T-cell (primary cell): ENCODE data around the gene FCER1G. TPM values are rescaled to one million over a fixed set of nuclear protein-coding genes. Genes with fewer than 3 reads are reported as not detected.

ENCODE experiments used
- ATAC-seq, 4 experiments: fragments of 200-7000 bp in 3 of 4; fragments of 150-1000 bp in 1 of 4; cut with Tn5 transposase; replicated peaks in 1 of 4; 1 replicate in 3 of 4; 2 replicates in 1 of 4; pipeline ENCODE4 v1.10.0; 2021; ENCODE audit warnings: moderate library complexity in 3 of 4, mild to moderate bottlenecking in 2 of 4, moderate number of reproducible peaks in 1 of 4
- CTCF ChIA-PET, 2 donors: fragments of 300-600 bp; sonication (Branson Sonifier 250); formaldehyde crosslinking; loops; one replicate each; lab custom pipeline; 2022; ENCODE audit warnings: antibody characterized with exemption in 2 of 2; lab: Charles Lee
- POLR2A ChIA-PET, 2 donors: fragments of 300-600 bp; sonication (Branson Sonifier 250); formaldehyde crosslinking; loops; one replicate each; lab custom pipeline; 2022; ENCODE audit warnings: antibody characterized with exemption in 2 of 2; lab: Charles Lee
- DNase-seq, 35 experiments: peaks; one replicate each; pipeline versions ENCODE4 v3.0.0 to v3.0.0-alpha.2; 2013 to 2023
- H3K27ac ChIP-seq: one replicate; pipeline ENCODE4 v1.5.1; 2013; ENCODE audit warnings: low read length
- H3K27me3 ChIP-seq, 2 experiments: replicated peaks in 1 of 2; 1 replicate in 1 of 2; 2 replicates in 1 of 2; pipeline versions ENCODE4 v1.6.1 to v1.7.0; 2013; ENCODE audit warnings: low read length in 1 of 2, mixed read lengths in 1 of 2; ENCODE audit not compliant: control insufficient read depth in 2 of 2, insufficient read depth in 2 of 2; ENCODE audit errors: extremely low read depth in 1 of 2
- H3K36me3 ChIP-seq, 2 donors: 1 replicate in 1 of 2; 2 replicates in 1 of 2; pipeline versions ENCODE4 v1.6.1 to v1.7.0; 2013; ENCODE audit warnings: low read length in 1 of 2; ENCODE audit not compliant: control insufficient read depth in 2 of 2, insufficient read depth in 1 of 2; ENCODE audit errors: extremely low read depth in 1 of 2
- H3K4me1 ChIP-seq, 2 experiments: 1 replicate in 1 of 2; 2 replicates in 1 of 2; pipeline versions ENCODE4 v1.6.1 to v1.7.0; 2013; ENCODE audit warnings: low read length in 2 of 2, mixed read lengths in 1 of 2; ENCODE audit not compliant: insufficient read depth in 2 of 2, control insufficient read depth in 1 of 2; ENCODE audit errors: extremely low read depth in 1 of 2
- H3K4me3 ChIP-seq, 2 donors: 1 replicate in 1 of 2; 2 replicates in 1 of 2; pipeline versions ENCODE4 v1.5.1 to v1.7.0; 2013; ENCODE audit warnings: mild to moderate bottlenecking in 2 of 2, low read length in 1 of 2, moderate library complexity in 1 of 2; ENCODE audit not compliant: control insufficient read depth in 1 of 2; ENCODE audit errors: extremely low read depth in 1 of 2
- H3K9me3 ChIP-seq: 2 replicates; pipeline ENCODE4 v1.7.0; 2013
- H3K27ac Mint-ChIP-seq, 2 donors: one replicate each; pipeline ENCODE4 v1.8.0; 2020 to 2021; ENCODE audit warnings: mild to moderate bottlenecking in 2 of 2, mixed read lengths in 2 of 2
- H3K27me3 Mint-ChIP-seq, 2 donors: one replicate each; pipeline ENCODE4 v1.8.0; 2021 to 2022; ENCODE audit warnings: mixed read lengths in 2 of 2
- H3K36me3 Mint-ChIP-seq: one replicate; pipeline ENCODE4 v1.8.0; 2021; ENCODE audit warnings: mixed read lengths
- H3K4me1 Mint-ChIP-seq, 3 donors: one replicate each; pipeline ENCODE4 v1.8.0; 2020 to 2022; ENCODE audit warnings: mixed read lengths in 3 of 3, mild to moderate bottlenecking in 1 of 3
- H3K4me3 Mint-ChIP-seq, 3 donors: one replicate each; pipeline ENCODE4 v1.8.0; 2020 to 2022; ENCODE audit warnings: mild to moderate bottlenecking in 3 of 3, mixed read lengths in 3 of 3, moderate library complexity in 3 of 3
- H3K9me3 Mint-ChIP-seq, 3 donors: one replicate each; pipeline ENCODE4 v1.8.0; 2020 to 2022; ENCODE audit warnings: mixed read lengths in 3 of 3
- WGBS: methylation state at CpG from one replicate; pipeline ENCODE4 v1.1.5; 2013; ENCODE audit warnings: missing lambda C conversion rate; ENCODE audit not compliant: insufficient coverage; 5-methylcytosine and 5-hydroxymethylcytosine counted together
- total RNA-seq, 35 experiments: library from RNA in 6 of 35; stranded (reverse) in 6 of 35; fragments of 120-200 nt in 1 of 35; gene quantifications; one replicate each; pipeline versions ENCODE4 v1.2.1 to v1.2.4 and lab custom pipeline; 2013 to 2026

The FCER1G gene
- total RNA-seq (1 to 10 TPM; 2.5 to 5.2 (median 3.5) TPM), total RNA-seq (lab: John Stamatoyannopoulos, UW) (0.08 to 16.6 (median 1.1) reads per million in 29 experiments)
- 3.1 TPM for total RNA-seq (2013)

GRCh38 chr1:161215076-161215475 is at the start of gene FCER1G:
TSS of gene FCER1G (plus strand) at chr1:161215295. CDS start at chr1:161215322, 27 bp downstream.
- ATAC-seq, result no peak
- H3K27me3 Mint-ChIP-seq, result no peaks in the 10 kb centered on the region
- Histone ChIP-seq H3K27me3 (no peaks in the 10 kb centered on the region), H3K9me3 (no peaks in the 10 kb centered on the region), H3K27ac (no peak within 1 kb of the TSS), H3K4me3 (peak within 1 kb of the TSS in 1 of 2 donors; percentile 46), H3K36me3 (peaks cover 6 to 45% of the 10 kb centered on the region in 2 donors), H3K4me1 (peaks cover 20 to 30% of the 10 kb centered on the region in 2 experiments)
- ChIA-PET POLR2A (no interaction called here), CTCF (no interaction called here)
- 27% methylated on average over 5 of the region's 10 CpGs for WGBS
- no peaks in the 10 kb centered on the region for H3K9me3 Mint-ChIP-seq
- peaks cover 44 to 52% (median 47%) of the 10 kb centered on the region in 3 donors for H3K4me1 Mint-ChIP-seq
- H3K27ac Mint-ChIP-seq, result peak within 1 kb of the TSS; percentile 75 to 86
- peaks cover 42% of the 10 kb centered on the region for H3K36me3 Mint-ChIP-seq
- no peak for DNase-seq
- H3K4me3 Mint-ChIP-seq, result peak within 1 kb of the TSS; percentile 34 to 70 (median 36)

GRCh38 chr1:161165742-161166668 is 49.1 kb upstream of the FCER1G start, which contains the start of gene PPOX:
TSS of gene PPOX (plus strand) at chr1:161166426. CDS start at chr1:161166848, 422 bp downstream.
- Mint-ChIP-seq H3K36me3 (peaks cover 10% of the 10 kb centered on the region), H3K4me3 (peak within 1 kb of the TSS; percentile 72 to 88 (median 87)), H3K27me3 (no peaks in the 10 kb centered on the region), H3K9me3 (no peaks in the 10 kb centered on the region), H3K4me1 (peaks cover 51 to 61% (median 61%) of the 10 kb centered on the region in 3 donors), H3K27ac (peak within 1 kb of the TSS; percentile 96 to 99)
- ChIA-PET POLR2A (interaction anchor here (0.5 to 2.2 kb wide), 19 partner anchors 9 to 897 kb away, joined by 3 to 18 read pairs (median 4); partner anchors contain the start of genes B4GALT3 (in 2 of the 2), UFC1 (in 2 of the 2), NDUFS2 (in 1 of the 2) and USF1 (in 1 of the 2)), CTCF (interaction anchor here (0.6 to 2.4 kb wide), 20 partner anchors 8 to 583 kb away, joined by 3 to 29 read pairs (median 4); partner anchors contain the start of genes DEDD (in 2 of the 2), B4GALT3 (in 1 of the 2), DUSP12 (in 1 of the 2) and F11R (in 1 of the 2))
- DNase-seq (peak; percentile 73 to 96 (median 91)), ATAC-seq (peak; percentile 91 to 95 (median 94))
- Histone ChIP-seq H3K27ac (peak within 1 kb of the TSS; percentile 97), H3K9me3 (no peaks in the 10 kb centered on the region), H3K4me1 (peaks cover 7 to 39% of the 10 kb centered on the region in 2 experiments), H3K36me3 (peaks cover 16 to 45% of the 10 kb centered on the region in 2 donors), H3K4me3 (peak within 1 kb of the TSS; percentile 87 to 88), H3K27me3 (no peaks in the 10 kb centered on the region)
- WGBS, result under 1% methylated on average over 53 of the region's 54 CpGs

GRCh38 chr1:161166669-161167548 is 48.2 kb upstream of the FCER1G start:
- Histone ChIP-seq H3K36me3 (peaks cover 24 to 52% of the 10 kb centered on the region in 2 donors), H3K27me3 (no peaks in the 10 kb centered on the region), H3K4me1 (peaks cover 7 to 31% of the 10 kb centered on the region in 2 experiments), H3K9me3 (no peaks in the 10 kb centered on the region), H3K27ac (peak overlapping the region; percentile 97), H3K4me3 (peak overlapping the region; percentile 87 to 88)
- ChIA-PET CTCF (interaction anchor here (0.7 to 2.4 kb wide), 10 partner anchors 10 to 121 kb away, joined by 3 to 29 read pairs (median 8); partner anchors contain the start of genes DEDD (in 2 of the 2), B4GALT3 (in 1 of the 2), NIT1 (in 1 of the 2) and PFDN2 (in 1 of the 2)), POLR2A (interaction anchor here (0.5 to 2.2 kb wide), 11 partner anchors 9 to 172 kb away, joined by 3 to 18 read pairs (median 7); partner anchors contain the start of genes B4GALT3 (in 1 of the 2) and UFC1 (in 1 of the 2))
- Mint-ChIP-seq H3K27me3 (no peaks in the 10 kb centered on the region), H3K36me3 (peaks cover 18% of the 10 kb centered on the region), H3K4me1 (peaks cover 49 to 53% (median 52%) of the 10 kb centered on the region in 3 donors), H3K4me3 (peak overlapping the region; percentile 72 to 88 (median 87)), H3K27ac (peak overlapping the region; percentile 96 to 99), H3K9me3 (no peaks in the 10 kb centered on the region)
- ATAC-seq (no peak), DNase-seq (no peak)
- 12% methylated on average over 31 of the region's 33 CpGs for WGBS

- H3K27ac ChIP-seq, result no peak overlapping the region
- peaks cover 7 to 32% of the 10 kb centered on the region in 2 experiments for H3K4me1 ChIP-seq
- 95% methylated on average over 8 of the region's 9 CpGs for WGBS
- H3K9me3 ChIP-seq, result no peaks in the 10 kb centered on the region
- ChIA-PET CTCF (no interaction called here), POLR2A (interaction anchor here in 1 of 2 donors (1.2 kb wide), 1 partner anchor 11 kb away, joined by 4 read pairs; no protein-coding TSS in a partner anchor)
- Mint-ChIP-seq H3K27ac (peak overlapping the region in 1 of 2 donors; percentile 48), H3K4me1 (peaks cover 39 to 52% (median 49%) of the 10 kb centered on the region in 3 donors), H3K4me3 (peak overlapping the region in 2 of 3 donors; percentile 65 to 72), H3K9me3 (no peaks in the 10 kb centered on the region), H3K27me3 (no peaks in the 10 kb centered on the region), H3K36me3 (peaks cover 32% of the 10 kb centered on the region)
- no peaks in the 10 kb centered on the region for H3K27me3 ChIP-seq
- H3K36me3 ChIP-seq, result peaks cover 19 to 59% of the 10 kb centered on the region in 2 donors
- no peak overlapping the region for H3K4me3 ChIP-seq
- DNase-seq (no peak), ATAC-seq (no peak)
Measured at GRCh38 chr1:161168906-161169305, 46.2 kb upstream of the FCER1G start.

GRCh38 chr1:161171191-161171590 is 43.9 kb upstream of the FCER1G start:
- no peak overlapping the region for H3K4me3 Mint-ChIP-seq
- POLR2A ChIA-PET, result no interaction called here

More at GRCh38 chr1:161171191-161171590, 43.9 kb upstream of the FCER1G start:
- WGBS, result no CpG with 5 or more reads among the region's 5 CpGs
- H3K27me3 ChIP-seq, result no peaks in the 10 kb centered on the region
- H3K9me3 Mint-ChIP-seq, result no peaks in the 10 kb centered on the region
- H3K9me3 ChIP-seq, result no peaks in the 10 kb centered on the region
- H3K36me3 Mint-ChIP-seq, result peaks cover 49% of the 10 kb centered on the region
- peaks cover 10 to 34% of the 10 kb centered on the region in 2 experiments for H3K4me1 ChIP-seq
- H3K27ac Mint-ChIP-seq, result peak overlapping the region in 1 of 2 donors; percentile 57
- H3K27me3 Mint-ChIP-seq, result no peaks in the 10 kb centered on the region
- H3K4me1 Mint-ChIP-seq, result peaks cover 51 to 60% (median 55%) of the 10 kb centered on the region in 3 donors
- no peak overlapping the region for H3K4me3 ChIP-seq
- no peak overlapping the region for H3K27ac ChIP-seq
- no peak for ATAC-seq
- peaks cover 26 to 71% of the 10 kb centered on the region in 2 donors for H3K36me3 ChIP-seq
- DNase-seq, result no peak
- CTCF ChIA-PET, result interaction anchor here in 1 of 2 donors (1.6 kb wide), 1 partner anchor 54 kb away, joined by 3 read pairs; the partner anchor contains the start of gene TOMM40L
